ENCODE data around the gene PCCA.
A peak's percentile ranks its signal among the peaks of the same experiment; 100 is the strongest.
"Not testable (repeated sequence)": the region's sequence is repeated elsewhere in the genome, so short reads cannot be mapped to it uniquely, and the experiment has no call there.

PCCA gene

GRCh38 chr13:100195568-100195967, 106.7 kb downstream of the PCCA start:
- no peak for ATAC-seq
- no peak for DNase-seq

DNA sequence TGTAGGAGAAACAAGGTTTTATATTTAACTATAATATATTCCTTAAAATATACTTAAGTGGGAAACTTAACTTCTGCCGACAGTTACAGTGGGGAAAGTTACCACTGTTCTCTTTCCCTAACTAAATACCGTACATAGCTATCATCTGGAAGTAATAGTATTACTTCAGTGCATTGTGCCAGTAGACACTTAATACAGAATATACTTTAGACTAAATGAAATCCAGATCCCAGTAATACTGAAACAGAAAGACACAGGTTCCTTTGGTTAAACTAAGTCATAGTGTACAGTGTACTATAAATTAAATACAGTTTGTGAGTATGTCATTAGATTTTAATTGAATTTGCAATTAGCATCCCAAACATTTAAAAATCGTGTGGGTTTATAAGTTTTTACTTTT, 107.5 kb downstream of the PCCA start:
- no peak for ATAC-seq

DNA sequence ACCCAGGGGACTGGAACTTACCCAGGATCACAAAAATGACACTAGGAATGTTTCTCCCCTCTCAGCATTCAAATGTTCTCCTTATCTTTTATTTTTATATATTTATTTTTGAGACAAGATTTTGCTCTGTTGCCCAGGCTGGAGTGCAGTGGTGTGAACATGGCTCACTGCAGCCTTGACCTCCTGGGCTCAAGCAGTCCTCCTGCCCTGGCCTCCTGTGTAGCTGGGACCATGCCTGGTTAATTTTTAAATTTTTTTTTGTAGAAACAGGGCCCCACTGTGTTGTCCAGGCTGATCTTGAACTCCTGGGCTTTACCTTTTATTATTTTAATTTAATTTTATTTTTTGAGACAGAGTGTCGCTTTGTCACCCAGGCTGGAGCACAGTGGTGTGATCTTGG, 108.2 kb downstream of the PCCA start:
- ATAC-seq (no peak), DNase-seq (no peak)

More for the DNA sequence above, 107.5 kb downstream of the PCCA start:
- DNase-seq, result no peak

DNA sequence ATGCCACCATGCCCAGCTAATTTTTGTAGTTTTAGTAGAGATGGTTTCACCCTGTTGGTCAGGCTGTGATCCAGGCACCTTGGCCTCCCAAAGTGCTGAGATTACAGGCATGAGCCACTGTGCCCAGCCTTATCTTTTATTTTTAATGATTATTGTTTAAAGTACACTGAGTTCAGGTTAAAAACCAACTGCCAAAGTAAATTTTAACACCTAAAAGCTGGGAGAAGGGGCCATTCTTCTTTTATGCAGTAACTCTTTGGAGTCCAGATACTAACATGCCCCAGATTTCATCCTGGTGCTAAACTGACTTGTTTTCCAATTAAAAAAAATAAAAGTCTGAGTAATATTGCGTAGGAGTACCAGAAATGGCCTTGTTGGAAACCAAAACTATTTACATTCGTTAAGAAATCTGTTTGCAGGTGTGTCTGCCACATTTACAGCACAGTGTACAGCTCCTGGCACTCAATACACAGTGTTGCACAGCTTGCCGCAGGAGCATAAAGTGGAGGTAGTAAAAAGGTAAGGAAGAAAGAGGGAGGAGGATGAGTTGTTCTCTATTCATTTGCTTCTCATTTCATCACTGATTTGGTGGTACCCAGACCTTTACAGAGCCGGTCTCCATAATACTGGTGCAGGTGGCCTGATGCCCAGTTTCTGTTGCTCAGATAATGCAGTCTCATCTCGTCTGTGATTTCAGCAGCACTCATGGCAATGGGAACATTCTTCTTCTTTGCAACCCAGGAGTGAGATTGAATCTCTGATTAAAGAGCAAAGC, 108.9 kb downstream of the PCCA start:
- ATAC-seq, result no peak

DNA sequence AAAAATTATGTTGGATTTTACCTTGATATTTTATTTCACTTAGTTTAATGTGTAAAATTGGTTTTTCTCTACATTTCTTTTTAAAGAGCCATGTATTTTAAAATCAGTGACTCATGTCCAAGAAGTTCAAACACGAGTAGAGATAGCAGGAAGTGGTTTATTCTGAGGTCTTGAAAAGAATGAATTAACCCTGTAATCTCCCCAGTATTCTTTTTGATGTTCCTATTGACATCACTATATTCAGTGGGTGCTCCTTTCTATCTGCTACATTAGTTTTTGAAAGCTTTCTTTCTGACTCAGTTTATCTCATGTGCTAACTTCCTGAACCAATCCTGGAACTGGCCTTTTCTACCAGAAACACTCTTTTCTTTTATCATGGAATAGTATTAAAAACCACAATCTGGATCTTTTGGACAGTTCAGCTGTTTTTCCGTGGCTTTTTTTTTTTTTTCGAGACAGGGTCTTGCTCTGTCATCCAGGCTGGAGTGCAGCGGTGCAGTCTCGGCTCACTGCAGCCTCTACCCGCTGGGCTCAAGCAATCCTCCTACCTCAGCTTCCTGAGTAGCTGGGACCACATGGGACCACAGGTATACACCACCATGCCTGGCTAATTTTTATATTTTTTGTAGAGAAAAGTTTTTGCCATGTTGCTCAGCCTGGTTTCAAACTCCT, 114.9 kb downstream of the PCCA start:
- ATAC-seq, result peak; percentile 98
- DNase-seq, result no peak

More for the DNA sequence above, 108.9 kb downstream of the PCCA start:
- DNase-seq, result no peak

GRCh38 chr13:100208002-100208401, 119.1 kb downstream of the PCCA start:
- no peak for DNase-seq
- ATAC-seq, result no peak

DNA sequence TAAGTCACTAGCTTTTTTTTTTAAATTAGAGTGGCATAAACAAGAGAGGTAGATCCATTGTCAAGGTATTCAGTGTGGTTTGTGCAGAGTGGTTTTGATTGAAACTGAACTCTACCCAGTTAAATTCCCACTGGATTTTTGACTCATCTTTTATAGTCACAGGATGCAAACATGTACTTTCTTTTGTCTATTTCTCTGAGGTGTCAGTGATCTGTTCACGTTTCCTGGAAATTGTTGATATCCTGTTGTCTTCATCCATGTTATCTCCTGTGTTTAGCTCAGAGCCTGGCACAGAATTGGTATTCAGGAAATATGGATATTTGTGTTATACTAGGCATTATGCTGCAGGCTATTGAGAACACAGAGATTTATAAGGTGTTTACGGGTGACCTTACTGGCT, 119.7 kb downstream of the PCCA start:
- ATAC-seq, result no peak
- DNase-seq, result no peak

DNA sequence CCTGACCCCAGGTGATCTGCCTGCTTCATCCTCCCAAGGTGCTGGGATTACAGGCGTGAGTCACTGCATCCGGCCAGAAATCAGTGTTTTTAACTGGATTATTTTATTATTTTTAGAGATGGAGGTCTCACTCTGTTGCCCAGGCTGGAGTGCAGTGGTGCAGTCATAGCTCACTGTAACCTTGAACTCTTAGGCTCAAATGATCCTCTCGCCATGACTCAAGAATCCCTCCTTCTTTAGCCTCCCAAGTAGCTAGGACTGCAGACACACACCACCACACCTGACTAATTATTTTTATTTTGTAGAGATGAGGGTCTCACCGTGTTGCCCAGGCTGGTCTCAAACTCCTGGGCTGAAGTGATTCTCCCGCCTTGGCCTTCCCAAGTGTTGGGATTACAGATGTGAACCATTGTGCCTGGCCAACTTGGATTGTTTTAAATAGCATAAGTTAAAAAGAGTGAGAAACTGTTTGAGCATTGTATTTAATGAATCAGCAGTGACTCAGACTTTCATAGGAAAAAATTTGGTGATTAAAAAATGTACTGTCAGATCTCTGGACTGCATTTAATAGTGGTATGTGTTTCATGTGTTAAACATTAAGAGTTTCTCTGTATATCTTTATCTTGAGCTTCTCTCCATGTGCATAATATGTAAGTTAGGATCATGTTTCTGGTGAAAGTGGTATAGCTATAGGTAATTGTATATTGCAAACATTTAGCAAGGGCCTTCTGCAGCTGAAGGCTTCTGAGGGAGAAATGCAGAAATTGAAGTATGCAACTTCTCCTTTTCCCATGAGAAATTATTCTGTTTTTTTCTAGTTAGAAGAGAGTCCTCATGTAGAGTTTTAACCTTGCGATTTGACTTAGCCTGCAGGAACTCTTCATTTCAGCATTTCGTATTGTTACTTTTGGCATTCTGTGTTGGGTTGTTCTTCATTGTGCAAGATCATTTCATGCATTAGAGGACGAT, 121.2 kb downstream of the PCCA start:
- DNase-seq, result no peak
- ATAC-seq, result peak; percentile 77

DNA sequence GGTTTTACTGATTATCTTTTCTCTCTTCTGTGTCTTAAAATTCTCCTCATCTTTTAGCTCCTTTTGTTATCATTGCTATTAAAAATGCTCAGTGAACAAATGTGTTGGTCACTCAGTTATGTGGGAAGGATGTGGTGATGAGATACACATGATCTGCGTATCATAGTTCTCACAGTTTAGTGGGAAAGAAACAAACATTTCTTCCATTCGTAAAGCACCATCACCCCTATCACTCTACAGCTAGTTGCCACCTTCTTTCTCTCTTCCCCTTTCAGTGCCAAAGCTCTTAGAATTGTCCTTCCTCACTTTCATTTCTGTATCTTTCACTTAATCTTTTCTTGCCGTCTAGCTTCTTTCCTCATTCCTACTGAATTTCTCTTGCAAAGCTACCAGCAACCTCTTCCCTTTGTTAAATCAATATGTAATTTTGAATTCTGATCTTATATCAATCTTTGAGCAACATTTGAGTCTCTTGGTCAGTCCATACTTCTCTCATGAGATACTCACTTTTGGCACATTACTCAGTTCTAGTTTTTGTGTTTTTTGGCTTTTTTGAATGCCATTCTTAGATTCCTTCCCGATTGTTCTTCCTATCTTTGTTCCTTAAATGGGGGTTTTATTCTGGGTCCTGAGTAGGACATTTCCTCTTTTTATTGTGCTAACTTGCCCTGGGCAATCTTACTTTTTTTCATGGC, 122.3 kb downstream of the PCCA start:
- ATAC-seq (no peak), DNase-seq (no peak)

DNA sequence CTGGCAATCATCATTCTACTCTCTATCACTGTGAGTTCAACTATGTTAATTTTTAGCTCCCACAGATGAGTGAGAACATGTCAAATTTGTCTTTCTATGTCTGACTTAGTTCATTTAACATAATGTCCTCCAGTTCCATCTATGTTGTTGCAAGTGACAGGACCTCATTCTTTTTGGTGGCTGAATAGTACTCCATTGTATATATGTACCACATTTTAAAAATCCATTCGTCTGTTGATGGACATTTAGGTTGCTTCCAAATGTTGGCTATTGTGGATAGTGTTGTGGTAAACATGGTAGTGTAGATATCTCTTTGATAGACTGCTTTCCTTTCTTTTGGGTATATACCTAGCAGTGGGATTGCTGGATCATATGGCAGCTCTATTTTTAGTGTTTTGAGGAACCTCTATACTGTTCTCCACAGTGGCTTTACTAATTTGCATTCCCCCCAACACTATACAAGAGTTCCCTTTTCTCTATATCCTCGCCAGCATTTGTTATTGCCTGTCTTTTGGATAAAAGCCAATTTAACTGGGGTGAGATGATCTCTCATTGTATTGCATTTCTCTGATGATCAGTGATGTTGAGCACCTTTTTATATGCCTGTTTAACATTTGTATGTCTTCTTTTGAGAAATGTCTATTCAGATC, 124.1 kb downstream of the PCCA start:
- ATAC-seq (no peak), DNase-seq (no peak)

DNA sequence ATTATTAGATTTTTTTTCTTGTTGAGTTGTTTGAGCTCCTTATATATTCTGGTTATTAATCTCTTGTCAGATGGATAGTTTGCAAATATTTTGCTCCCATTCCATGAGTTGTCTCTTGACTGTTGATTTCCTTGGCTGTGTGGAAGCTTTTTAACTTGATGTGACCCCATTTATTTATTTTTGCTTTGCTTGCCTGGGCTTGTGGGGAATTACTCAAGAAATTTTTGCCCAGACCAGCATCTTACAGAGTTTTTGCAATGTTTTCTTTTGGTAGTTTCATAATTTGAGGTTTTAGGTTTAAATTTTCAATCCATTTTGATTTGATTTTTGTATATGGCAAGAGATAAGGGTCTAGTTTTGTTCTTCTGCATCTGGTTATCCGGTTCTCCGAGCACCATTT, 124.7 kb downstream of the PCCA start:
- ATAC-seq, result no peak
- DNase-seq, result no peak

- no peak for DNase-seq
- ATAC-seq, result no peak
Measured at GRCh38 chr13:100214886-100215285, 126.0 kb downstream of the PCCA start.

GRCh38 chr13:100221166-100221565, 132.3 kb downstream of the PCCA start:
- ATAC-seq (no peak), DNase-seq (no peak)

DNA sequence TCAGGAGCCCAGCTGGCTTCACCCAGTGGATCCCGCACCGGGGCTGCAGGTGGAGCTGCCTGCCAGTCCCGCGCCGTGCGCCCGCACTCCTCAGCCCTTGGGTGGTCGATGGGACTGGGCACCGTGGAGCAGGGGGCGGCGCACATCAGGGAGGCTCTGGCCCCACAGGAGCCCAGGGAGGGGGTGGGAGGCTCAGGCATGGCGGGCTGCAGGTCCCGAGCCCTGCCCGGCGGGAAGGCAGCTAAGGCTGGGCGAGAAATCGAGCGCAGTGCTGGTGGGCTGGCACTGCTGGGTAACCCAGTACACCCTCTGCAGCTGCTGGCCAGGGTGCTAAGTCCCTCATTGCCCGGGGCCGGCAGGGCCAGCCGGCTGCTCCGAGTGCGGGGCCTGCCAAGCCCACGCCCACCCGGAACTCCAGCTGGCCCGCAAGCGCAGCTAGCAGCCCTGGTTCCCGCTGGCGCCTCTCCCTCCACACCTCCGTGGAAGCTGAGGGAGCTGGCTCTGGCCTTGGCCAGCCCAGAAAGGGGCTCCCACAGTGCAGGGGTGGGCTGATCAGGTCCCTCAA, 135.2 kb downstream of the PCCA start:
- DNase-seq, ATAC-seq: not testable (repeated sequence)

GRCh38 chr13:100229603-100230002, 140.7 kb downstream of the PCCA start:
- no peak for DNase-seq
- ATAC-seq, result no peak

GRCh38 chr13:100230769-100231149, 141.9 kb downstream of the PCCA start:
- ATAC-seq, result no peak
- no peak for DNase-seq

GRCh38 chr13:100231176-100231575, 142.3 kb downstream of the PCCA start:
- DNase-seq (no peak), ATAC-seq (no peak)

GRCh38 chr13:100234006-100234405, 145.1 kb downstream of the PCCA start:
- no peak for DNase-seq
- no peak for ATAC-seq

- ATAC-seq (no peak), DNase-seq (no peak)
Measured at GRCh38 chr13:100234524-100235136, 145.7 kb downstream of the PCCA start.

DNA sequence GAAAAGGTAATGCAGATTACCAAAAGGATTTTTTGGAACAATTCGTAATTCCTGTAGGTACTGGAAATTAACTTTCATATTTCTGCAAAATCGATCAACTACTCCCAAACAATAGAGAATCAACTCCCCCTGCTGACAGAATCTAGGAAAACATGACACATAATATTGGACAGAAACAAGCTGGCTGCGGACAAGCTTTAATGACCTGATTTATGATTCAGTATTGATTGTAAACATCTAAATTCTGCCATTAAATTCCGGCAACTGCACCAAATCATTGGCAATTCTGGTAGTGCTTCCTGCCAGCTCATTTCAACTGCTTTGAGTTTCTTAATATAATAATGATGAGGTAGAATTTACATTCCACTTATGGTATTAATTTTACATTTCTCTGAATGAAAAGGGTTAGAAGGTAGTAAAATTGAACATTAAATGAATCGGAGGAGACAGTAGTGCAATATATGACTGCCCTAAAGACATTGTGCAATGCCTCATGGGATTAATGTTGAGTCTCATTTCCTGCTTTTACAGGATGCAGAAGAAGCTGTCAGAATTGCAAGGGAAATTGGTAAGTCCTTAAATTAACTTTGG, 146.5 kb downstream of the PCCA start:
- ATAC-seq, result no peak
- DNase-seq, result no peak
